Ishikawa (cell line): ENCODE data around the gene ARMC3.
A peak's percentile ranks its signal among the peaks of the same experiment; 100 is the strongest.

ENCODE experiments used
- CEBPB ChIP-seq: IDR thresholded peaks from 2 replicates; pipeline ENCODE4 v1.6.1; 2012
- CREB1 ChIP-seq: IDR thresholded peaks from 2 replicates; pipeline ENCODE4 v1.6.1; 2012; ENCODE audit warnings: low read depth
- EGR1 ChIP-seq: IDR thresholded peaks from 2 replicates; pipeline ENCODE4 v1.6.1; 2012
- EP300 ChIP-seq: IDR thresholded peaks from 2 replicates; pipeline ENCODE4 v1.6.1; 2012; ENCODE audit warnings: borderline replicate concordance
- FOXM1 ChIP-seq: IDR thresholded peaks from 2 replicates; pipeline ENCODE4 v1.6.1; 2012; ENCODE audit warnings: low read depth, borderline replicate concordance
- NFIC ChIP-seq: IDR thresholded peaks from 2 replicates; pipeline ENCODE4 v1.6.1; 2012
- RAD21 ChIP-seq: IDR thresholded peaks from 2 replicates; pipeline ENCODE4 v1.6.1; 2012; ENCODE audit warnings: low read depth
- TAF1 ChIP-seq: IDR thresholded peaks from 2 replicates; pipeline ENCODE4 v1.6.1; 2012; ENCODE audit warnings: low read depth, mild to moderate bottlenecking
- TCF12 ChIP-seq: IDR thresholded peaks from 2 replicates; pipeline ENCODE4 v1.6.1; 2012; ENCODE audit warnings: low read depth
- TEAD4 ChIP-seq: IDR thresholded peaks from 2 replicates; pipeline ENCODE4 v1.6.1; 2012
- YY1 ChIP-seq: IDR thresholded peaks from 2 replicates; pipeline ENCODE4 v1.6.1; 2012; ENCODE audit warnings: low read depth
- ZBTB7A ChIP-seq: IDR thresholded peaks from 2 replicates; pipeline ENCODE4 v1.6.1; 2012; ENCODE audit warnings: low read depth
- TF ChIP-seq, protein P1 (sequence below): IDR thresholded peaks from 2 replicates; pipeline ENCODE4 v1.6.1; 2012
- TF ChIP-seq, protein P2 (sequence below): IDR thresholded peaks from 2 replicates; pipeline ENCODE4 v1.6.1; 2012
- TF ChIP-seq, protein P3 (sequence below): IDR thresholded peaks from 2 replicates; pipeline ENCODE4 v1.6.1; 2012; ENCODE audit warnings: low read depth, mild to moderate bottlenecking

ARMC3 gene, protein sequence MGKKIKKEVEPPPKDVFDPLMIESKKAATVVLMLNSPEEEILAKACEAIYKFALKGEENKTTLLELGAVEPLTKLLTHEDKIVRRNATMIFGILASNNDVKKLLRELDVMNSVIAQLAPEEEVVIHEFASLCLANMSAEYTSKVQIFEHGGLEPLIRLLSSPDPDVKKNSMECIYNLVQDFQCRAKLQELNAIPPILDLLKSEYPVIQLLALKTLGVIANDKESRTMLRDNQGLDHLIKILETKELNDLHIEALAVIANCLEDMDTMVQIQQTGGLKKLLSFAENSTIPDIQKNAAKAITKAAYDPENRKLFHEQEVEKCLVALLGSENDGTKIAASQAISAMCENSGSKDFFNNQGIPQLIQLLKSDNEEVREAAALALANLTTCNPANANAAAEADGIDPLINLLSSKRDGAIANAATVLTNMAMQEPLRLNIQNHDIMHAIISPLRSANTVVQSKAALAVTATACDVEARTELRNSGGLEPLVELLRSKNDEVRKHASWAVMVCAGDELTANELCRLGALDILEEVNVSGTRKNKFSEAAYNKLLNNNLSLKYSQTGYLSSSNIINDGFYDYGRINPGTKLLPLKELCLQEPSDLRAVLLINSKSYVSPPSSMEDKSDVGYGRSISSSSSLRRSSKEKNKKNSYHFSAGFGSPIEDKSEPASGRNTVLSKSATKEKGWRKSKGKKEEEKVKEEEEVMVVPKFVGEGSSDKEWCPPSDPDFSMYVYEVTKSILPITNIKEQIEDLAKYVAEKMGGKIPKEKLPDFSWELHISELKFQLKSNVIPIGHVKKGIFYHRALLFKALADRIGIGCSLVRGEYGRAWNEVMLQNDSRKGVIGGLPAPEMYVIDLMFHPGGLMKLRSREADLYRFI

DNA sequence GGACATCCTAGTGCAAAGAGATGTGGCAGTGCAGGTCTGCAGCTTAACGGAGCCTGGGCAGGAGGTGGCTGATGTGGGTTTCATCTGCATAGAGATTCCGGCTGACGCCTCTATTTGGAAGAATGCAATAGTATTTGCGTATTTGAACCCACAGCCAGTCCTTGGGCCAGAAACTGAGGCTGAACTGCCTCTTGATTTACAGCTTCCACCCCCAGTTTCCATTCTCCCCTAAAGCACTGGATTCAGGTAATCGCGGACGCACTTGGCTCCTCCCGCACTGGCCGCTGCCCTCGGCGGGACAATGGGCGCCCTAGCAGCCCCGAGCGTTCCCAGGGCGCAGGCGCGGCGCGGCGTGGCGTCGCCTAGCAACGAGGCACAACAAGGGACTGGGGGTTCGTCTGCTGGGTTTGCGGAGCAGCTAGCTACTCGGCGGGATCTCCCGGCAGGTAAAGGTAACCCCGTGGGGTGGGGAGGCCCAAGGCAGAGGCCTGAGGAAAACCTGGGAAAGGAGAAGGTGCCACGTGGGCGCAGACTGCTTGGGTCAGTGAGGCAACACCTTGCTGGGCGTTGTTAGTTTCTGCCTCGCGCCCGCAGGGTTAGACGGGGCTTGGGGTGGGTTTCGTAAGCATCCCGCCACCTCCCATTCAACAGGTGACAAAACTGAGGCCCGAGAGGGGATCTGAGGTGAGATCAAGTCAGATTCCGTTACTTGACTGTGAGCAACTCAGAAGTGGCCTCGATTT is at the start of gene ARMC3:
ARMC3 (plus strand) TSS at position 393 of the 743 bp plus-strand sequence. CDS start 3,944 bp downstream, outside the sequence.
- TF ChIP-seq, protein P1, sequence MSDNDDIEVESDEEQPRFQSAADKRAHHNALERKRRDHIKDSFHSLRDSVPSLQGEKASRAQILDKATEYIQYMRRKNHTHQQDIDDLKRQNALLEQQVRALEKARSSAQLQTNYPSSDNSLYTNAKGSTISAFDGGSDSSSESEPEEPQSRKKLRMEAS = peak; percentile 84
- TF ChIP-seq CREB1 (no peak), TAF1 (0 out of 2 replicates have a peak, but pooled peaks have one; percentile 32)
- TF ChIP-seq, protein P2, sequence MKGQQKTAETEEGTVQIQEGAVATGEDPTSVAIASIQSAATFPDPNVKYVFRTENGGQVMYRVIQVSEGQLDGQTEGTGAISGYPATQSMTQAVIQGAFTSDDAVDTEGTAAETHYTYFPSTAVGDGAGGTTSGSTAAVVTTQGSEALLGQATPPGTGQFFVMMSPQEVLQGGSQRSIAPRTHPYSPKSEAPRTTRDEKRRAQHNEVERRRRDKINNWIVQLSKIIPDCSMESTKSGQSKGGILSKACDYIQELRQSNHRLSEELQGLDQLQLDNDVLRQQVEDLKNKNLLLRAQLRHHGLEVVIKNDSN = peak; percentile 37; the same call in 1 of the 2 replicates

DNA sequence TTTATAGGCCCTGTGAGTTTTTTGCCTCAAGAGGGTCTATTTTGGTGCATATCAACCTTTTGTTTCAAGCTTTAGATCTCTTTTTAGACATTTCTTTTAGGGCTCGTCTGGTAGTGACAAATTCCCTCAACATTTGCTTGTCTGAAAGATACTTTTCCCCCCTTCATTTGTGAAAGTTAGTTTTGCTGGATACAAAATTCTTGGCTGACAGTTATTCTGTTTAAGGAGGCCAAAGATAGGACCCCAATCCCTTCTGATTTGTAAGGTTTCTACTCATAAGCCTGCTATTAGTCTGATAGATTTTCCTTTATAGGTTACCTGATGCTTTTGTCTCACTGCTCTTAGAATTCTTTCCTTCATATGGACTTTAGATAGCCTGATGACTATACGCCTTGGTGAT is 36.1 kb upstream of the ARMC3 start:
- no peak for TF ChIP-seq CEBPB
- TF ChIP-seq RAD21 = no peak
- no peak for TF ChIP-seq EGR1
- TF ChIP-seq, protein P3, sequence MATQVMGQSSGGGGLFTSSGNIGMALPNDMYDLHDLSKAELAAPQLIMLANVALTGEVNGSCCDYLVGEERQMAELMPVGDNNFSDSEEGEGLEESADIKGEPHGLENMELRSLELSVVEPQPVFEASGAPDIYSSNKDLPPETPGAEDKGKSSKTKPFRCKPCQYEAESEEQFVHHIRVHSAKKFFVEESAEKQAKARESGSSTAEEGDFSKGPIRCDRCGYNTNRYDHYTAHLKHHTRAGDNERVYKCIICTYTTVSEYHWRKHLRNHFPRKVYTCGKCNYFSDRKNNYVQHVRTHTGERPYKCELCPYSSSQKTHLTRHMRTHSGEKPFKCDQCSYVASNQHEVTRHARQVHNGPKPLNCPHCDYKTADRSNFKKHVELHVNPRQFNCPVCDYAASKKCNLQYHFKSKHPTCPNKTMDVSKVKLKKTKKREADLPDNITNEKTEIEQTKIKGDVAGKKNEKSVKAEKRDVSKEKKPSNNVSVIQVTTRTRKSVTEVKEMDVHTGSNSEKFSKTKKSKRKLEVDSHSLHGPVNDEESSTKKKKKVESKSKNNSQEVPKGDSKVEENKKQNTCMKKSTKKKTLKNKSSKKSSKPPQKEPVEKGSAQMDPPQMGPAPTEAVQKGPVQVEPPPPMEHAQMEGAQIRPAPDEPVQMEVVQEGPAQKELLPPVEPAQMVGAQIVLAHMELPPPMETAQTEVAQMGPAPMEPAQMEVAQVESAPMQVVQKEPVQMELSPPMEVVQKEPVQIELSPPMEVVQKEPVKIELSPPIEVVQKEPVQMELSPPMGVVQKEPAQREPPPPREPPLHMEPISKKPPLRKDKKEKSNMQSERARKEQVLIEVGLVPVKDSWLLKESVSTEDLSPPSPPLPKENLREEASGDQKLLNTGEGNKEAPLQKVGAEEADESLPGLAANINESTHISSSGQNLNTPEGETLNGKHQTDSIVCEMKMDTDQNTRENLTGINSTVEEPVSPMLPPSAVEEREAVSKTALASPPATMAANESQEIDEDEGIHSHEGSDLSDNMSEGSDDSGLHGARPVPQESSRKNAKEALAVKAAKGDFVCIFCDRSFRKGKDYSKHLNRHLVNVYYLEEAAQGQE = no peak
- no peak for TF ChIP-seq EP300
- TF ChIP-seq TCF12 = no peak
- TF ChIP-seq CREB1 = no peak
- TF ChIP-seq, protein P2 = no peak

DNA sequence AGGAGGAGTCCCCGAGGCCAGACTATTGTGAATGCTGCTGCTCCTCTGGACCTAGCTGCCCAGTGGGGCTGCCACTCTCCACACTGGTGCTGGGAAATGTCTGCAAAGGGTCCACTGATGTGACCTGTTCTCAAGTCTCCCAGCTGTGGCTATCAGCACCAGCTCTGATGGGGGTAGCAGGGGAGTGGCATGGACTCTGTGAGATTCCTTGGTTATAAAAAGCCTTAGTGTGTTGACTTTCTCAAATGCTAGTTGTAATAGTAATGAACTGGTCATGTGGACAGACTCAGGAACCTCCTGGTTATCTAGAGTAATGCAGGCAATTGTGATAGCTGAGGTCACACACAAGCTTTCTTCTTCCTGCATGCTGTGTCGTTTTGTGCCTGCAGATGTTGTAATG is 34.1 kb upstream of the ARMC3 start:
- TF ChIP-seq RAD21 (no peak), TEAD4 (no peak), YY1 (no peak), NFIC (no peak), CREB1 (no peak), ZBTB7A (no peak), EGR1 (no peak), EP300 (no peak), CEBPB (no peak), FOXM1 (no peak), TAF1 (no peak)
- TF ChIP-seq, protein P1 = no peak
- TF ChIP-seq, protein P2 = no peak
- TF ChIP-seq, protein P3 = no peak

DNA sequence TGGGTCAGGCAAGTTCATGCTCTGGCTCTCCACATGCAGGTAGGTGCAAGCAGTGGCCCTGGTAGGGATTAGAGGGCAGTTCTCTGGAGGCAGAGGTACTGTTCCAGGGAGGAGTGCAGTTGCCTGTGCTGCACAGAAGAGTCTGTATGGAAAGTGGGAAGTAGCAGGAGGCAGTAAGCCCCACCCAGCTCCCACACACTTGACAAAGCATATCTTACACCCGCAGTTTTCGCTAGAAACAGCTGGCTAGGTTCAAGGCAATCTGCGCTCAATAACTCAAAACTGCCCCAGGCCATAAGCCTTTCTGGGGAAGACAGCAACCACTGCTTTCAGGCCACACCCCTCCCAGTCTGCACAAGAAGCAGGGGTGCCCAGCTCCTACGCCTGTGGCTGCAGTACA is 33.1 kb upstream of the ARMC3 start:
- no peak for TF ChIP-seq EP300

DNA sequence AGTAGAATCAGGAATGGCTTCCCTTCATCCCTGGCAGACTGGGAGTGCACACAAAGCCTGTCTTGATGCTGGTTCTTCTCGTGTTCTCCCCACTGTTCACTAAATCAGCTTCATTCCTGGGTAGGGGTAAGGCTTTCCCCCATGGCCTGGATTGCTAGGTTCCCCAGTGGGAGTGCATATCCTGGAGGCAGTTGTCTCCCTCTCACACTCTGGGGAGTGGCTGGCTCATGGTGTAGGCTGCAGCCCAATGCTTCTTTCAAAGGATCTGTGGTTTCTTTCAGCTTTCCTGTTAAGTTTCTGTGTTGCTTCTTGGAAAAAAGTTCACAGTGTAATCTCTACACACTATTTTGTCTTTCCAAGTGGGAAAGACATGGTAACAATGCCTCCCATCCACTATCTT is 32.6 kb upstream of the ARMC3 start:
- TF ChIP-seq TCF12 (no peak), ZBTB7A (no peak)
- TF ChIP-seq, protein P3 = no peak
- TF ChIP-seq, protein P1 = no peak
